K562 (cell line): ENCODE data around the gene BNIPL. TPM values are rescaled to one million over a fixed set of nuclear protein-coding genes. Genes with fewer than 3 reads are reported as not detected.
A peak's percentile ranks its signal among the peaks of the same experiment; 100 is the strongest.

ENCODE experiments used
- ATAC-seq: fragments of 200-7000 bp; cut with Tn5 transposase; 3 replicates; pipeline ENCODE4 v1.9.1; 2020; ENCODE audit warnings: moderate library complexity
- BruUV-seq: library from RNA; stranded (reverse); fragments of 400-500 nt; replicated peaks from 2 replicates; lab custom pipeline; 2021; lab: Mats Ljungman, UMichigan
- CTCF ChIA-PET: fragments of 300-600 bp; formaldehyde crosslinking; extraction: SDS; loops from one replicate; lab custom pipeline; 2021; ENCODE audit warnings: low intra/inter-chr PET ratio; lab: Yijun Ruan, JAX
- POLR2A ChIA-PET: fragments of 300-600, 350-650 bp; sonication (Branson Sonifier 250); formaldehyde crosslinking; extraction: SDS; loops from one replicate; lab custom pipeline; 2021; ENCODE audit warnings: antibody characterized with exemption, inconsistent platforms; lab: Yijun Ruan, JAX
- DNase-seq, 4 experiments: peaks; one replicate each; pipeline versions ENCODE4 v3.0.0 to v3.0.0-alpha.2; 2011 to 2018; ENCODE audit warnings: low spot score in 3 of 4, mixed read lengths in 3 of 4; ENCODE audit errors: extremely low read depth in 1 of 4
- FAIRE-seq: peaks from 2 replicates; lab custom pipeline; 2011; peaks lifted over from hg19 to GRCh38; lab: Jason Lieb, UNC
- H2AFZ ChIP-seq: 2 replicates; pipeline ENCODE4 v1.6.0; 2011; ENCODE audit warnings: low read depth, low read length, control low read depth, inconsistent platforms
- H3K27ac ChIP-seq: fragments of 200-600 bp; 3 replicates; pipeline ENCODE4 v1.8.0; 2011; ENCODE audit warnings: low read depth, mild to moderate bottlenecking, control low read depth, inconsistent platforms, low read length, moderate library complexity, mixed read lengths; ENCODE audit errors: extremely low read depth
- H3K27me3 ChIP-seq, 2 experiments: fragments of 300-600 bp in 1 of 2; 2 replicates in 1 of 2; 3 replicates in 1 of 2; pipeline versions ENCODE4 v1.6.0 to v1.8.0; 2011; ENCODE audit warnings: inconsistent platforms in 2 of 2, low read length in 2 of 2, mild to moderate bottlenecking in 1 of 2, mixed read lengths in 1 of 2, moderate library complexity in 1 of 2; ENCODE audit not compliant: control insufficient read depth in 2 of 2, insufficient read depth in 2 of 2
- H3K36me3 ChIP-seq: fragments of 300-600 bp; 3 replicates; pipeline ENCODE4 v1.8.0; 2011; ENCODE audit warnings: mild to moderate bottlenecking, low read length, inconsistent platforms; ENCODE audit not compliant: control insufficient read depth, insufficient read depth
- H3K4me1 ChIP-seq, 2 experiments: fragments of 200-600 bp in 1 of 2; replicated peaks in 1 of 2; 2 replicates in 1 of 2; 3 replicates in 1 of 2; pipeline versions ENCODE4 v1.5.1 to v1.8.0; 2011; ENCODE audit warnings: inconsistent platforms in 2 of 2, low read length in 2 of 2, mild to moderate bottlenecking in 1 of 2, mixed read lengths in 1 of 2, moderate library complexity in 1 of 2; ENCODE audit not compliant: control insufficient read depth in 2 of 2, insufficient read depth in 2 of 2
- H3K4me2 ChIP-seq: 2 replicates; pipeline ENCODE4 v1.6.1; 2011; ENCODE audit warnings: low read length, control low read depth, inconsistent platforms, mixed read lengths; ENCODE audit not compliant: insufficient read depth
- H3K4me3 ChIP-seq: fragments of 200-600 bp; sonication (generic), shearing (Covaris generic); 2 replicates; pipeline ENCODE4 v1.5.1; 2016; ENCODE audit warnings: control low read depth, inconsistent platforms
- H3K79me2 ChIP-seq: fragments of 200-600 bp; 3 replicates; pipeline ENCODE4 v1.8.0; 2011; ENCODE audit warnings: low read length, inconsistent platforms; ENCODE audit not compliant: control insufficient read depth, insufficient read depth
- H3K9ac ChIP-seq, 2 experiments: 2 replicates each; pipeline versions ENCODE4 v1.6.0 to v1.6.1; 2011; ENCODE audit warnings: low read depth in 2 of 2, low read length in 2 of 2, control low read depth in 1 of 2, inconsistent platforms in 1 of 2, mild to moderate bottlenecking in 1 of 2, mixed read lengths in 1 of 2; ENCODE audit not compliant: insufficient read depth in 1 of 2
- H3K9me1 ChIP-seq: one replicate; pipeline ENCODE4 v1.6.0; 2011; ENCODE audit warnings: inconsistent platforms, mild to moderate bottlenecking, low read length, moderate library complexity; ENCODE audit not compliant: control insufficient read depth, insufficient read depth
- H3K9me3 ChIP-seq: replicated peaks from 2 replicates; pipeline ENCODE4 v1.5.1; 2011; ENCODE audit warnings: low read depth, low read length, inconsistent platforms; ENCODE audit not compliant: control insufficient read depth, insufficient read depth
- H4K20me1 ChIP-seq: replicated peaks from 2 replicates; pipeline ENCODE4 v1.6.1; 2011; ENCODE audit warnings: low read length, inconsistent platforms, mixed read lengths; ENCODE audit not compliant: control insufficient read depth, insufficient read depth
- CBFA2T2 ChIP-seq: fragments of 450-650 bp; conservative IDR thresholded peaks from 2 replicates; pipeline ENCODE4 v1.6.1; 2017; ENCODE audit warnings: mild to moderate bottlenecking
- CBFA2T3 ChIP-seq: fragments of 450-650 bp; IDR thresholded peaks from 2 replicates; pipeline ENCODE4 v1.6.1; 2017
- HOXB6 ChIP-seq: fragments of 250-450 bp; sonication (Bioruptor Pico); IDR thresholded peaks from 2 replicates; pipeline ENCODE4 v1.5.1; 2022; ENCODE audit warnings: mild to moderate bottlenecking, borderline replicate concordance
- MAFK ChIP-seq: IDR thresholded peaks from 2 replicates; pipeline ENCODE4 v1.6.1; 2011; ENCODE audit warnings: low read length, improper control_type of control experiment
- SOX6 ChIP-seq: fragments of 450-650 bp; IDR thresholded peaks from 2 replicates; pipeline ENCODE4 v1.6.1; 2014; ENCODE audit warnings: mild to moderate bottlenecking
- SRSF1 ChIP-seq: fragments of 200-400 bp; formaldehyde crosslinking; IDR thresholded peaks from 2 replicates; pipeline ENCODE4 v1.6.1; 2017; ENCODE audit warnings: mild to moderate bottlenecking, low read depth, low read length, moderate library complexity
- TAL1 ChIP-seq: fragments of 450-650 bp; IDR thresholded peaks from 2 replicates; pipeline ENCODE4 v1.6.1; 2016; ENCODE audit warnings: mild to moderate bottlenecking
- TCF3 ChIP-seq: sonication (generic); formaldehyde crosslinking; IDR thresholded peaks from 2 replicates; pipeline ENCODE4 v1.4.0; 2020; ENCODE audit warnings: mild to moderate bottlenecking, missing genetic modification reagents
- ZSCAN32 ChIP-seq: fragments of 450-650 bp; formaldehyde crosslinking; IDR thresholded peaks from 2 replicates; pipeline ENCODE4 v1.4.0; 2020; ENCODE audit warnings: mild to moderate bottlenecking, moderate library complexity
- WGBS: fragments of 100-300 bp; shearing (Covaris generic); methylation state at CpG from one replicate; pipeline ENCODE4 v1.1.6; 2016; ENCODE audit warnings: low coverage, mixed read lengths; ENCODE audit not compliant: insufficient coverage; ENCODE audit errors: missing lambda C conversion rate; 5-methylcytosine and 5-hydroxymethylcytosine counted together
- in situ Hi-C: fragments of 300-500 bp; cut with MboI; formaldehyde crosslinking; loops from 4 replicates; pipeline ENCODE4 v1.15.0; 2018; ENCODE audit warnings: inconsistent platforms, mixed read lengths
- intact Hi-C: fragments of 100-400 bp; cut with micrococcal nuclease; formaldehyde crosslinking; loops from 2 replicates; pipeline ENCODE4 v1.14.2; 2022
- polyA plus RNA-seq, 8 experiments: library from polyadenylated mRNA; depleted of rRNA in 4 of 8; stranded (reverse) in 5 of 8; unstranded in 3 of 8; fragments of >200 nt; fragmentation: Nextera tagmentation in 2 of 8; fragmentation: Illumina TruSeq in 1 of 8; extraction: Ambion mirVana in 2 of 8; extraction: Trizol in 1 of 8; gene quantifications; 2 replicates each; pipeline versions ENCODE4 v1.2.1 to v1.2.3, GENCODE V29; 2011 to 2014; ENCODE audit warnings: inconsistent platforms in 1 of 8, missing spikeins in 1 of 8
- total RNA-seq, 7 experiments: library from RNA; depleted of rRNA in 6 of 7; stranded (reverse); fragments of >200 nt in 6 of 7; fragmentation: Illumina TruSeq in 2 of 7; extraction: Trizol in 2 of 7; gene quantifications; 2 replicates each; pipeline versions ENCODE4 v1.2.1 to v1.2.3, GENCODE V29; 2011 to 2021; ENCODE audit warnings: low replicate concordance in 1 of 7

The BNIPL gene
- total and polyA plus RNA-seq, 9 of the 15 experiments (the other 6 are each of a cell fraction or from before 2014, with no cell fraction given), result 0.08 to 1.4 (median 0.68) TPM

GRCh38 chr1:151037032-151037431 lies 646 bp downstream of the BNIPL start:
- intact Hi-C loops (no loop called here), in situ Hi-C loops (no loop called here)
- POLR2A ChIA-PET, result interaction anchor here (1.2 to 5.1 kb wide), 4 partner anchors 9 to 504 kb away, joined by 3 to 36 read pairs (median 6); partner anchors contain the start of gene C1orf56
- no peaks in the 10 kb centered on the region for H3K9me1 ChIP-seq
- CTCF ChIA-PET, result no interaction called here
- H3K27ac ChIP-seq, result no peak overlapping the region
- no peaks in the 10 kb centered on the region for H4K20me1 ChIP-seq
- no peak overlapping the region for H2AFZ ChIP-seq
- no peak overlapping the region for H3K4me2 ChIP-seq
- no peaks in the 10 kb centered on the region for H3K27me3 ChIP-seq
- FAIRE-seq (no peak), ATAC-seq (peak; percentile 16; the same call in 1 of the 3 replicates), DNase-seq (no peak)
- TF ChIP-seq MAFK (no peak), ZSCAN32 (CRISPR knock-in tag) (no peak), SRSF1 (no peak), HOXB6 (no peak)
- WGBS, result 53% methylated on average over 6 of the region's 6 CpGs
- no peak overlapping the region for H3K4me3 ChIP-seq
- no TSS peak for BruUV-seq
- H3K4me1 ChIP-seq, result peaks cover 4 to 9% of the 10 kb centered on the region in 2 experiments; a peak in 2 of 5 replicates
- peak overlapping the region in 1 of 2 experiments; percentile 48; a peak in 1 of 4 replicates for H3K9ac ChIP-seq
- peaks cover 20% of the 10 kb centered on the region for H3K36me3 ChIP-seq
- no peaks in the 10 kb centered on the region for H3K9me3 ChIP-seq
- H3K79me2 ChIP-seq, result no peaks in the 10 kb centered on the region

DNA sequence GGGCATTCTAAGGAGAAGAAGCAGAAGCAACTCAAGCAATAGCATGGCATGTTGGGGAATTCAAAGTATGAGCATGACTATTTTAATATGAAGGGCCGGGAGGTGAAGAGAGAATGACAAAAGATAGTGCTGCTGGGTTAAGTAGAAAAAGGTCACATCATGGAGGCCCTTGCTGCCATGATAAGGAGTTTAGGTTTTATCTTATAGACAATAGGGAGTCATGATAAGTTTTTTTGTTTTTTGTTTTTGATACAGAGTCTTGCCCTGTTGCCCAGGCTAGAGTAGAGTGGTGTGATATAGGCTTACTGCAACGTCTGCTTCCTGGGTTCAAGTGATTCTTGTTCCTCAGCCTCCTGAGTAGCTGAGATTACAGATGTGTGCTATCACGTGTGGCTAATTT lies 3.1 kb downstream of the BNIPL start:
- no peak for DNase-seq
- intact Hi-C loops (no loop called here), in situ Hi-C loops (no loop called here)
- Histone ChIP-seq H3K4me2 (no peak overlapping the region), H3K4me1 (peaks cover 4 to 9% of the 10 kb centered on the region in 2 experiments; a peak in 2 of 5 replicates), H3K27ac (no peak overlapping the region), H3K9ac (no peak overlapping the region), H3K9me3 (no peaks in the 10 kb centered on the region), H4K20me1 (no peaks in the 10 kb centered on the region), H3K36me3 (peaks cover 11% of the 10 kb centered on the region; the same call in 2 of the 3 replicates), H3K4me3 (no peak overlapping the region), H3K9me1 (no peaks in the 10 kb centered on the region), H2AFZ (no peak overlapping the region), H3K79me2 (no peaks in the 10 kb centered on the region), H3K27me3 (no peaks in the 10 kb centered on the region)
- TF ChIP-seq TAL1, result peak; percentile 15; the same call in 1 of the 2 replicates
- no peak for TF ChIP-seq TCF3 (CRISPR knock-in tag)
- peak; percentile 53; the same call in 1 of the 2 replicates for TF ChIP-seq SOX6
- peak; percentile 71 for TF ChIP-seq CBFA2T3
- TF ChIP-seq CBFA2T2, result peak; percentile 24; the same call in 1 of the 2 replicates
- WGBS, result 4% methylated on average over 3 of the region's 3 CpGs
- no peak for ATAC-seq
- FAIRE-seq, result peak; percentile 48
- CTCF ChIA-PET, result no interaction called here
- no TSS peak for BruUV-seq
- POLR2A ChIA-PET, result interaction anchor here (5.1 kb wide), 1 partner anchor 9 kb away, joined by 36 read pairs; the partner anchor contains the start of gene C1orf56
